Panc1 (cell line): ENCODE measurements around the gene PCDH8. TPM values are rescaled to one million over a fixed set of nuclear protein-coding genes. Genes with fewer than 3 reads are reported as not detected.

Experiments used
- ATAC-seq: fragments of 200-7000 bp; cut with Tn5 transposase; 2 replicates; pipeline ENCODE4 v1.9.1; 2020; ENCODE audit warnings: mild to moderate bottlenecking, moderate library complexity
- BruUV-seq: library from RNA; stranded (reverse); fragments of 400-500 nt; replicated peaks from 2 replicates; lab custom pipeline; 2021; lab: Mats Ljungman, UMichigan
- CTCF ChIA-PET: fragments of 300-600 bp; sonication (Branson Sonifier 250); formaldehyde crosslinking; loops from one replicate; lab custom pipeline; 2022; ENCODE audit warnings: antibody characterized with exemption; lab: Charles Lee
- POLR2A ChIA-PET: fragments of 300-600 bp; sonication (Branson Sonifier 250); formaldehyde crosslinking; loops from one replicate; lab custom pipeline; 2022; ENCODE audit warnings: antibody characterized with exemption; lab: Charles Lee
- DNase-seq: peaks from one replicate; pipeline ENCODE4 v3.0.0-alpha.2; 2010; ENCODE audit warnings: low read depth, low spot score
- H3K27ac ChIP-seq: 2 replicates; pipeline ENCODE4 v1.5.1; 2011; ENCODE audit warnings: mild to moderate bottlenecking, low read length, inconsistent platforms
- H3K27me3 ChIP-seq: fragments of 200-500 bp; sonication (Bioruptor generic); 2 replicates; pipeline ENCODE4 v1.6.0; 2014; ENCODE audit warnings: low read length, inconsistent platforms; ENCODE audit not compliant: control insufficient read depth, insufficient read depth
- H3K36me3 ChIP-seq: fragments of 200-500 bp; sonication (Bioruptor generic); 2 replicates; pipeline ENCODE4 v1.5.1; 2014; ENCODE audit warnings: inconsistent platforms, mild to moderate bottlenecking, low read length, moderate library complexity; ENCODE audit not compliant: control insufficient read depth, insufficient read depth
- H3K4me1 ChIP-seq: 2 replicates; pipeline ENCODE4 v1.5.1; 2011; ENCODE audit warnings: inconsistent platforms, mild to moderate bottlenecking, low read length, moderate library complexity; ENCODE audit not compliant: control insufficient read depth, insufficient read depth
- H3K4me3 ChIP-seq, 2 experiments: 2 replicates each; pipeline ENCODE4 v1.5.1; 2011 to 2012; ENCODE audit warnings: low read depth in 2 of 2, low read length in 2 of 2, mild to moderate bottlenecking in 2 of 2, inconsistent platforms in 1 of 2, moderate library complexity in 1 of 2
- H3K9me3 ChIP-seq: fragments of 200-500 bp; sonication (Bioruptor generic); 2 replicates; pipeline ENCODE4 v1.5.1; 2014; ENCODE audit warnings: low read depth, mild to moderate bottlenecking, inconsistent platforms, low read length, moderate library complexity; ENCODE audit not compliant: control insufficient read depth, insufficient read depth
- POLR2AphosphoS5 ChIP-seq: IDR thresholded peaks from 2 replicates; pipeline ENCODE4 v1.6.1; 2012; ENCODE audit warnings: mild to moderate bottlenecking, low read depth, low read length, moderate library complexity
- REST ChIP-seq, 2 experiments: IDR thresholded peaks; 2 replicates each; pipeline ENCODE4 v1.6.1; 2011 to 2012; ENCODE audit warnings: low read depth in 2 of 2, control low read depth in 1 of 2, low read length in 1 of 2, mild to moderate bottlenecking in 1 of 2, moderate library complexity in 1 of 2; ENCODE audit not compliant: insufficient read depth in 1 of 2
- SIN3A ChIP-seq: IDR thresholded peaks from 2 replicates; pipeline ENCODE4 v1.6.1; 2012; ENCODE audit warnings: low read depth, mild to moderate bottlenecking, low read length, moderate library complexity, borderline replicate concordance; ENCODE audit not compliant: insufficient read depth
- TCF7L2 ChIP-seq: IDR thresholded peaks from 2 replicates; pipeline ENCODE4 v1.6.1; 2011; ENCODE audit warnings: mild to moderate bottlenecking, low read depth, low read length, inconsistent platforms
- in situ Hi-C: cut with HindIII; loops from 2 replicates; pipeline ENCODE4 v1.10.0; 2016; ENCODE audit warnings: low sequenced_read_pairs, low pct_unique_long_range_greater_than_20kb
- intact Hi-C: fragments of 100-400 bp; cut with micrococcal nuclease; formaldehyde crosslinking; loops from one replicate; pipeline ENCODE4 v1.10.0; 2022; ENCODE audit not compliant: unreplicated experiment
- total RNA-seq: library from RNA; stranded (reverse); gene quantifications from one replicate; pipeline ENCODE4 v1.2.1, GENCODE V29; 2021; ENCODE audit not compliant: unreplicated experiment
- TF ChIP-seq, protein P1 (sequence below): fragments of 450-650 bp; IDR thresholded peaks from 2 replicates; pipeline ENCODE4 v1.5.1; 2017; ENCODE audit warnings: mild to moderate bottlenecking

The PCDH8 gene
- total RNA-seq, 1 experiment from 2014 or later = not detected

- H3K4me1 ChIP-seq = no peaks in the 10 kb centered on the region
- no peaks in the 10 kb centered on the region for H3K9me3 ChIP-seq
- ATAC-seq (no peak), DNase-seq (no peak)
- CTCF ChIA-PET = no interaction called here
- H3K4me3 ChIP-seq = no peak overlapping the region
- TF ChIP-seq SIN3A (no peak), REST (IDR thresholded peaks at IDR 0.05; ENCODE audit: insufficient read depth in 1 of 2, low read depth in 2 of 2, low read length in 1 of 2) (no peak), POLR2AphosphoS5 (no peak), TCF7L2 (no peak)
- TF ChIP-seq, protein P1, sequence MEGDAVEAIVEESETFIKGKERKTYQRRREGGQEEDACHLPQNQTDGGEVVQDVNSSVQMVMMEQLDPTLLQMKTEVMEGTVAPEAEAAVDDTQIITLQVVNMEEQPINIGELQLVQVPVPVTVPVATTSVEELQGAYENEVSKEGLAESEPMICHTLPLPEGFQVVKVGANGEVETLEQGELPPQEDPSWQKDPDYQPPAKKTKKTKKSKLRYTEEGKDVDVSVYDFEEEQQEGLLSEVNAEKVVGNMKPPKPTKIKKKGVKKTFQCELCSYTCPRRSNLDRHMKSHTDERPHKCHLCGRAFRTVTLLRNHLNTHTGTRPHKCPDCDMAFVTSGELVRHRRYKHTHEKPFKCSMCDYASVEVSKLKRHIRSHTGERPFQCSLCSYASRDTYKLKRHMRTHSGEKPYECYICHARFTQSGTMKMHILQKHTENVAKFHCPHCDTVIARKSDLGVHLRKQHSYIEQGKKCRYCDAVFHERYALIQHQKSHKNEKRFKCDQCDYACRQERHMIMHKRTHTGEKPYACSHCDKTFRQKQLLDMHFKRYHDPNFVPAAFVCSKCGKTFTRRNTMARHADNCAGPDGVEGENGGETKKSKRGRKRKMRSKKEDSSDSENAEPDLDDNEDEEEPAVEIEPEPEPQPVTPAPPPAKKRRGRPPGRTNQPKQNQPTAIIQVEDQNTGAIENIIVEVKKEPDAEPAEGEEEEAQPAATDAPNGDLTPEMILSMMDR = no peak
- POLR2A ChIA-PET = no interaction called here
- BruUV-seq = no TSS peak
- H3K27ac ChIP-seq = no peak overlapping the region
- intact Hi-C loops = no loop called here
- H3K36me3 ChIP-seq = no peaks in the 10 kb centered on the region
- in situ Hi-C loops = no loop called here
- H3K27me3 ChIP-seq = peaks cover 2% of the 10 kb centered on the region; the same call in 1 of the 2 replicates
Observed at GRCh38 chr13:52838433-52839107, 9.9 kb downstream of the PCDH8 start.

- CTCF ChIA-PET = no interaction called here
- H3K36me3 ChIP-seq = no peaks in the 10 kb centered on the region
- no peaks in the 10 kb centered on the region for H3K4me1 ChIP-seq
- H3K27me3 ChIP-seq = no peaks in the 10 kb centered on the region; the same call in 1 of the 2 replicates
- POLR2A ChIA-PET = no interaction called here
- TF ChIP-seq, protein P1 = no peak
- no peak for TF ChIP-seq POLR2AphosphoS5
- TF ChIP-seq REST (IDR thresholded peaks at IDR 0.05; ENCODE audit: insufficient read depth in 1 of 2, low read depth in 2 of 2, low read length in 1 of 2) = no peak
- no peak for TF ChIP-seq SIN3A
- no peak for TF ChIP-seq TCF7L2
- in situ Hi-C loops (no loop called here), intact Hi-C loops (no loop called here)
- H3K27ac ChIP-seq = no peak overlapping the region
- no peaks in the 10 kb centered on the region for H3K9me3 ChIP-seq
- no TSS peak for BruUV-seq
- ATAC-seq (no peak), DNase-seq (no peak)
- H3K4me3 ChIP-seq = no peak overlapping the region
Observed at GRCh38 chr13:52837850-52838249, 10.6 kb downstream of the PCDH8 start.
